ENCODE data around the gene NAV3. TPM values are rescaled to one million over a fixed set of nuclear protein-coding genes. Genes with fewer than 3 reads are reported as not detected.

NAV3 gene
- total and polyA plus RNA-seq, 12 donors: 5.0 to 53.4 (median 25.9) TPM

GRCh38 chr12:77925536-77926108 is 94.9 kb downstream of the NAV3 start:
- no peak overlapping the region for H3K27ac ChIP-seq
- H3K4me1 ChIP-seq (replicated peaks in 1 of 2): peaks cover 0 to 7% of the 10 kb centered on the region in 2 donors
- H3K27me3 ChIP-seq: no peaks in the 10 kb centered on the region
- 0 to 3% (median 1%) methylated on average over 6 of the region's 6 CpGs for WGBS, 4 donors
- intact Hi-C loops (cut with DNase I): loop anchor here (2.0 to 5.0 kb wide), 2 partner anchors 201 to 203 kb away; no protein-coding TSS in a partner anchor
- DNase-seq: peak; percentile 77 to 95 (median 88)
- H3K9me3 ChIP-seq (replicated peaks in 1 of 3): no peaks in the 10 kb centered on the region
- H3K36me3 ChIP-seq (replicated peaks in 1 of 2): no peaks in the 10 kb centered on the region
- TF ChIP-seq POLR2A (IDR thresholded peaks at IDR 0.05): no peak
- TF ChIP-seq, protein P1, sequence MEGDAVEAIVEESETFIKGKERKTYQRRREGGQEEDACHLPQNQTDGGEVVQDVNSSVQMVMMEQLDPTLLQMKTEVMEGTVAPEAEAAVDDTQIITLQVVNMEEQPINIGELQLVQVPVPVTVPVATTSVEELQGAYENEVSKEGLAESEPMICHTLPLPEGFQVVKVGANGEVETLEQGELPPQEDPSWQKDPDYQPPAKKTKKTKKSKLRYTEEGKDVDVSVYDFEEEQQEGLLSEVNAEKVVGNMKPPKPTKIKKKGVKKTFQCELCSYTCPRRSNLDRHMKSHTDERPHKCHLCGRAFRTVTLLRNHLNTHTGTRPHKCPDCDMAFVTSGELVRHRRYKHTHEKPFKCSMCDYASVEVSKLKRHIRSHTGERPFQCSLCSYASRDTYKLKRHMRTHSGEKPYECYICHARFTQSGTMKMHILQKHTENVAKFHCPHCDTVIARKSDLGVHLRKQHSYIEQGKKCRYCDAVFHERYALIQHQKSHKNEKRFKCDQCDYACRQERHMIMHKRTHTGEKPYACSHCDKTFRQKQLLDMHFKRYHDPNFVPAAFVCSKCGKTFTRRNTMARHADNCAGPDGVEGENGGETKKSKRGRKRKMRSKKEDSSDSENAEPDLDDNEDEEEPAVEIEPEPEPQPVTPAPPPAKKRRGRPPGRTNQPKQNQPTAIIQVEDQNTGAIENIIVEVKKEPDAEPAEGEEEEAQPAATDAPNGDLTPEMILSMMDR (IDR thresholded peaks at IDR 0.05): peak; percentile 78 to 100 (median 97)
- H3K4me3 ChIP-seq: no peak overlapping the region

- H3K4me3 ChIP-seq: no peak overlapping the region
- H3K36me3 ChIP-seq (replicated peaks in 1 of 2): no peaks in the 10 kb centered on the region
- intact Hi-C loops (cut with DNase I): loop anchor here in 1 of 2 donors (5.0 kb wide), 1 partner anchor 206 kb away; no protein-coding TSS in a partner anchor
- peaks cover 0 to 5% of the 10 kb centered on the region in 2 donors for H3K4me1 ChIP-seq (replicated peaks in 1 of 2)
- no peak overlapping the region for H3K27ac ChIP-seq
- WGBS, 4 donors: 83 to 93% (median 93%) methylated on average over 7 to 8 of the region's 8 CpGs
- no peaks in the 10 kb centered on the region for H3K27me3 ChIP-seq
- H3K9me3 ChIP-seq (replicated peaks in 1 of 3): no peaks in the 10 kb centered on the region
- DNase-seq: no peak
- TF ChIP-seq, protein P1 (IDR thresholded peaks at IDR 0.05): no peak
- TF ChIP-seq POLR2A (IDR thresholded peaks at IDR 0.05): no peak
Measured at GRCh38 chr12:77928078-77928477, 97.4 kb downstream of the NAV3 start.

GRCh38 chr12:77932216-77932615 is 101.5 kb downstream of the NAV3 start:
- DNase-seq: no peak
- H3K27ac ChIP-seq: no peak overlapping the region
- H3K4me1 ChIP-seq (replicated peaks in 1 of 2): no peaks in the 10 kb centered on the region
- no peaks in the 10 kb centered on the region for H3K9me3 ChIP-seq (replicated peaks in 1 of 3)
- 92 to 98% (median 93%) methylated on average over 2 of the region's 2 CpGs for WGBS, 4 donors
- intact Hi-C loops (cut with DNase I): no loop called here
- H3K36me3 ChIP-seq (replicated peaks in 1 of 2): no peaks in the 10 kb centered on the region
- no peak for TF ChIP-seq POLR2A (IDR thresholded peaks at IDR 0.05)
- TF ChIP-seq, protein P1 (IDR thresholded peaks at IDR 0.05): no peak
- no peak overlapping the region for H3K4me3 ChIP-seq
- no peaks in the 10 kb centered on the region for H3K27me3 ChIP-seq

GRCh38 chr12:77938301-77938700 is 107.6 kb downstream of the NAV3 start:
- H3K27me3 ChIP-seq: no peaks in the 10 kb centered on the region
- no peaks in the 10 kb centered on the region for H3K9me3 ChIP-seq (replicated peaks in 1 of 3)
- intact Hi-C loops (cut with DNase I): no loop called here
- TF ChIP-seq POLR2A (IDR thresholded peaks at IDR 0.05): no peak
- TF ChIP-seq, protein P1 (IDR thresholded peaks at IDR 0.05): no peak
- H3K4me1 ChIP-seq (replicated peaks in 1 of 2): peaks cover 0 to 12% of the 10 kb centered on the region in 2 donors
- DNase-seq: no peak
- no peak overlapping the region for H3K4me3 ChIP-seq
- no peaks in the 10 kb centered on the region for H3K36me3 ChIP-seq (replicated peaks in 1 of 2)
- no peak overlapping the region for H3K27ac ChIP-seq
